Activated T-cell treated with anti-CD3 and anti-CD28 coated beads, Interleukin-2, amount 50 U/mL, for 72 hours (primary cell): ENCODE data around the gene FZR1. TPM values are rescaled to one million over a fixed set of nuclear protein-coding genes. Genes with fewer than 3 reads are reported as not detected.

Experiments used
- ATAC-seq, 2 donors: fragments of 150-1000 bp; cut with Tn5 transposase; replicated peaks in 1 of 2; 2 replicates each; pipeline ENCODE4 v1.10.0; 2021; ENCODE audit warnings: moderate library complexity in 2 of 2, mild to moderate bottlenecking in 1 of 2
- DNase-seq, 2 donors: peaks; one replicate each; pipeline ENCODE4 v3.0.0; 2021 to 2022; ENCODE audit warnings: mixed read lengths in 1 of 2
- H3K27ac Mint-ChIP-seq: one replicate; pipeline ENCODE4 v1.8.0; 2022; ENCODE audit warnings: mild to moderate bottlenecking, moderate library complexity, mixed read lengths
- H3K27me3 Mint-ChIP-seq: one replicate; pipeline ENCODE4 v1.8.0; 2022; ENCODE audit warnings: low read depth, mixed read lengths
- H3K36me3 Mint-ChIP-seq, 2 donors: one replicate each; pipeline ENCODE4 v1.8.0; 2022; ENCODE audit warnings: mixed read lengths in 2 of 2, mild to moderate bottlenecking in 1 of 2; ENCODE audit not compliant: insufficient read depth in 2 of 2
- H3K4me1 Mint-ChIP-seq: one replicate; pipeline ENCODE4 v1.8.0; 2022; ENCODE audit warnings: low read depth, mixed read lengths
- H3K4me3 Mint-ChIP-seq, 2 donors: one replicate each; pipeline ENCODE4 v1.8.0; 2022; ENCODE audit warnings: mild to moderate bottlenecking in 2 of 2, mixed read lengths in 2 of 2, moderate library complexity in 2 of 2
- H3K9me3 Mint-ChIP-seq, 2 donors: one replicate each; pipeline ENCODE4 v1.8.0; 2022; ENCODE audit warnings: mixed read lengths in 2 of 2
- total RNA-seq, 2 donors: library from RNA; stranded (reverse); gene quantifications; one replicate each; pipeline ENCODE4 v1.2.3, GENCODE V29; 2022

Gene FZR1
- total RNA-seq, 2 donors from 2014 or later = 66.2 to 85.9 TPM

DNA sequence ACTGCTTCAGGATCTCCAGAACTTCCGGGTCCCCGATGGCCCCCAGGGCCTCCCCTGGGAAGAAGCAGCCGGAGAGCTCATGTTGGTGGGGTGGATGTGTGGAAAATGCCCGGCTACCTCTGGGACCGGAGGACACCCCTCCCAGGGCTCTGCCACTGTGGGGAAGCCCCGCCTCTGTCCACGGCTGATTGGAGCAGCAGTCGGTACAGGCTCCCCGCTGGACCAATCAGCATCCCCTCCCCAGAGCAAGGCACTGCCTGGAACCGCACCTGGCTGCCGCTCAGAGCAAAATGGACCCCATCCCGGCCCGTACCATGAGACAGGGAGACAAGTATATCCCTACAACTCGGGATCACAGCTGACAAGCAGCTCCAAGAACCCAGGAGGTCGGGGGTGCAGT is 12.1 kb upstream of the FZR1 start:
- no peaks in the 10 kb centered on the region for H3K9me3 Mint-ChIP-seq
- no peak overlapping the region for H3K27ac Mint-ChIP-seq
- H3K4me3 Mint-ChIP-seq = peak overlapping the region; percentile 20 to 54
- DNase-seq = peak; percentile 45 to 59
- peaks cover 0 to 11% of the 10 kb centered on the region in 2 donors for H3K36me3 Mint-ChIP-seq
- ATAC-seq = peak; percentile 79 to 80
- H3K27me3 Mint-ChIP-seq = no peaks in the 10 kb centered on the region
- peaks cover 20% of the 10 kb centered on the region for H3K4me1 Mint-ChIP-seq

- no peaks in the 10 kb centered on the region for H3K27me3 Mint-ChIP-seq
- ATAC-seq = peak; percentile 68 to 74
- DNase-seq = peak; percentile 39 to 57
- no peak overlapping the region for H3K27ac Mint-ChIP-seq
- H3K4me1 Mint-ChIP-seq = peaks cover 25% of the 10 kb centered on the region
- peaks cover 0 to 11% of the 10 kb centered on the region in 2 donors for H3K36me3 Mint-ChIP-seq
- H3K9me3 Mint-ChIP-seq = no peaks in the 10 kb centered on the region
- peak overlapping the region; percentile 20 to 54 for H3K4me3 Mint-ChIP-seq
Observed at GRCh38 chr19:3494559-3494958, 11.6 kb upstream of the FZR1 start.

DNA sequence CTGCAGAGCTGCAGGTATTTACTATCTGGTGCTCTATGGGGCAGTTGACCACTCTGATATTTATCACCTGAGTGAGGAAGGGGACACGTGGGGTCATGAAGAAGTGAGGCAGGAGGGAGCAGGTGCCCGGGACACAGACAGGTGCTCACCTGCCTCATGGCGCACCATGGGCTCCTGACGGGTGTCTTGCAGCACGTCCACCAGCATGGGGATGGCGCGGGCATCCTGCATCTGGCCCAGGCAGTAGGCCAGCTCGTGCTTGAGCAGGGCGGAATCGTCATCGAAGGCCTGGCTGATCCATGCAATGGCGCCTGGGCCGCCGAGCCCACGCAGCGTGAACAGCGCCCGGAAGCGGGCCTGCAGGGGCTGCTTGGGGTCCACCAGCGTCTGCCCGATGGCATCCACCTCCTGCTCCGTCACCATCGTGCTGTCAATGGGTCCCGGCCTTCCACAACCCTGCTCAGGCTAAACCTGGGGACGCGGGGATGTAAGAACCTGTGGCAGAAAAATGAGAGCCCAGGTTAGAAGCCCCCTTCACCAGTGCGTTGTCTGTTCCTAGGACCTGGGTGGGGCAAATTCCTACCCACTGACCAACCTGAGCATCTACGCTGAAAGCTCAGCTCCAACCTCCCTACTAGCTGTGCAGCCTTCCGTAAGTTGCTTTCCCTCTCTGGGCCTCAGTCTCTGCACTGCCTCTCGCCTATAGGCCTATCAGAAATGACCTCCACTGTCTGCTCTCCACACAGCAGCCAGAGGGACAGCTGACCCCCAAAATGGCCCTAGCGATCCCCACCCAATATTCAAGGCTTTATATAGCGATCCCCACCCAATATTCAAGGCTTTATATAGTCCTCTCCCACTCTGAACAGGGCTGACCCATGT is 9.5 kb upstream of the FZR1 start:
- no peak overlapping the region for H3K27ac Mint-ChIP-seq
- H3K9me3 Mint-ChIP-seq = no peaks in the 10 kb centered on the region
- peaks cover 37% of the 10 kb centered on the region for H3K4me1 Mint-ChIP-seq
- DNase-seq (no peak), ATAC-seq (no peak)
- no peak overlapping the region for H3K4me3 Mint-ChIP-seq
- H3K27me3 Mint-ChIP-seq = no peaks in the 10 kb centered on the region
- peaks cover 1 to 11% of the 10 kb centered on the region in 2 donors for H3K36me3 Mint-ChIP-seq

DNA sequence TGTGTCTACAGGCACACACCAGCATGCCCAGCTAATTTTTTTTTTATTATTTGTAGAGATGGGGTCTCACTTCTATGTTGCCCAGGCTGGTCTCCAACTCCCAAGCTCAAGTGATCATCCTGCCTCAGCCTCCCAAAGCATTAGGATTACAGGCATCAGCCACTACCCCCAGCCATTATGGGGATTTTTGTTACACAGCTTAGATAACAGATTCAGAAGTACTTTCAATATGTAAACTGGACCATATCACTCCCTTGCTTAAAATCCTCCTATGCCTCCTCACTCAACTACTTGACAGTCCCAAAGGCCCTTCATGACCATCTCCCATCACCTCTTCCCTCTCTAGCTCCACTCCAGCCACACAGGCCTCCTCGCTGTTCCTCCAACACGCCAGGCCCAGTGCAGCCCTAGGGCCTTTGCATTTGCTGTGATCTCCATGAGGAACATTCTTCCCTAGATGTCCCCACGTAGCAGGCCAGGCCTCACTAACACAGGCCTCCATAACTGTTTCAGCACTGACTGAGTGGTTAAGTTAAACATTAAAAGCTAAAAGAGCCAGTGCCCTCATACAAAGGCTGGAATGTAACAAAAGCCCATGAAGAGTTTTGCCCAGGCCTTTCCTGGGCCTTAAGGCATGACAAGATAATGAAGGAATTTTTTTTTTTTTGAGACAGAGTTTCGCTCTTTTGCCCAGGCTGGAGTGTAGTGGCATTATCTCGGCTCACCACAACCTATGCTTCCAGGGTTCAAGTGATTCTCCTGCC is 8.2 kb upstream of the FZR1 start:
- no peak overlapping the region for H3K27ac Mint-ChIP-seq
- no peaks in the 10 kb centered on the region for H3K9me3 Mint-ChIP-seq
- peaks cover 1 to 8% of the 10 kb centered on the region in 2 donors for H3K36me3 Mint-ChIP-seq
- no peak for ATAC-seq
- no peak overlapping the region for H3K4me3 Mint-ChIP-seq
- DNase-seq = no peak
- peaks cover 37% of the 10 kb centered on the region for H3K4me1 Mint-ChIP-seq
- H3K27me3 Mint-ChIP-seq = no peaks in the 10 kb centered on the region

GRCh38 chr19:3499738-3500428 is 6.2 kb upstream of the FZR1 start:
- peak; percentile 6 to 14 for ATAC-seq
- Mint-ChIP-seq H3K27me3 (no peaks in the 10 kb centered on the region), H3K27ac (peak overlapping the region; percentile 98), H3K4me1 (peaks cover 40% of the 10 kb centered on the region), H3K36me3 (peaks cover 1 to 8% of the 10 kb centered on the region in 2 donors), H3K4me3 (peak overlapping the region; percentile 87 to 91), H3K9me3 (no peaks in the 10 kb centered on the region)
- DNase-seq = no peak

DNA sequence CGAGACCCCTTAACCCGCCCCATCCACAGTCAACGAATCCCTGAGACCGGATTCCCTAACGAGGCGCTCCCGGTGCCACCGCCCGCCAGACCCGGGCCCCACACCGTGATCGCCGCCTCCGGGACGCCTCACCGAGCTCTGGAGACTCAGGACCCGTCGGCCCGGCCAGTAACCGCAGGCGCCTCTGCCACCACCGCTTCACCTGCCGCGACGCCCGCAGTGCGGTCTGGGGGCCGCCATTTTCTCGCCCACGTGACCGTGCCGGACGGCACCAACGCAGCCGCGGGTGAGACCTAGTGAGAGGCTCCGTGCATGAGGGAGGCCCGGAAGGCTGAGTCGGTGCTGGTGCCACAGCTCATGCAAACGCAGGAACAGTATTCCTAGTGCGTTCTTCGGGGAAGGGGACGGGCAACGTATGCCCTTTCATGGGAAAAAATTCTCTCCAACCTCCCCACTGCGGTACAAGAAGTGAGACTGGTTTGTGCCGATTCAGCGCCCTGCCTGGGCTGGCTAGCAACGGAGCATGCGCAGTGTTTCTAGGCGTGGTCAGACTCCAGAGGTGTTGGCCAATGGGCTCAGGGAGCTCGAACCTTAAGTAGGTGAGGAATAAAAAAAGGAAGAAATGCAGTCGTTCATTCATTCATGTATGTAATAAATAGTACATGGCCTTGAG is 5.5 kb upstream of the FZR1 start, which contains the start of gene DOHH:
TSS of gene DOHH (minus strand) at position 246 of the 673 bp plus-strand sequence. CDS start 3,860 bp downstream, outside the sequence.
- DNase-seq (peak; percentile 95 to 97), ATAC-seq (peak; percentile 90)
- Mint-ChIP-seq H3K36me3 (peaks cover 1 to 4% of the 10 kb centered on the region in 2 donors), H3K27me3 (no peaks in the 10 kb centered on the region), H3K9me3 (no peaks in the 10 kb centered on the region), H3K4me1 (peaks cover 42% of the 10 kb centered on the region), H3K27ac (peak within 1 kb of the TSS; percentile 98), H3K4me3 (peak within 1 kb of the TSS; percentile 87 to 91)

DNA sequence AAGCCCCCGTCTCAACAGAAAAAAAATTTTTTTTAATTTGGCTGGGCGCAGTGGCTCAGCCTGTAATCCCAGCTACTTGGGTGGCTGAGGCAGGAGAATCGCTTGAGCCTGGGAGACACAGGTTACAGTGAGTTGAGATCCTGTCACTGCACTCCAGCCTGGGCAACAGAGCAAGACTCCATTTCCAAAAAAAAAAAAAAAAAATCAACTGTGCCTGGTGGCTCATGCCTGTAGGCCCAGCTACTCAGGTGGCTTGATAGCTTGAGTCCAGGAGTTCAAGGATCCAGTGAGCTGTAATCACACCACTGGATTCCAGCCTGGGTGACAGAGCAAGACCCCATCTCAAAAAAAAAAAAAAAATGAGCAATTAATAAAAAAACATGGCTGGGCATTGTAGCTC is 4.3 kb upstream of the FZR1 start:
- Mint-ChIP-seq H3K4me3 (no peak overlapping the region), H3K27ac (no peak overlapping the region), H3K27me3 (no peaks in the 10 kb centered on the region), H3K36me3 (peaks cover 2 to 3% of the 10 kb centered on the region in 2 donors), H3K4me1 (peaks cover 47% of the 10 kb centered on the region), H3K9me3 (no peaks in the 10 kb centered on the region)
- no peak for DNase-seq
- ATAC-seq = no peak

DNA sequence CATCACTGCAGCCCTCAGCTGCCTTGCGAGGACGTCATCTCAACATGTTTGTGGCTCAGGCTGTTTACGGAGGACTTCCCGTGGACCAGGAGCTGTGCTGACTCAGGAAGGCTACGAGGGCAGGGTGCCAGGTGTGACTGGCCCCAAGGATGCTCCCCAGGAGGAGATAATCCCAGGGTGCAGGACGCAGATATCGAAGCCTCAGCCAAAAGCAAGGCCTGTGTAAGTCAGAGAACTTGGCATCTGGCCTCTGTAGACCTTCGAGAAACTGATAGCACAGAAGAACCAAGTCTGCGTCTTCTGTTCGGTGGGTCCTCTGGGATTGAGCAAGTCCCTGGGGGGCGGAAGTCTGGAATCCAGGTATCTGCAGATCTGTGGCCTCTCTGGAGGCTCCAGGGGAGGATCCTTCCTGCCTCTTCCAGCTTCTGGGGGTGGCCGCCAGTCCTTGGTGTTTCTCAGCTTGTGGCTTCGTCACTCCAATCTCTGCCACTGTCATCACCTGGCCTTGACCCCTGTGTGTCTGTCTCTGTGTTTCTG is 3.0 kb upstream of the FZR1 start:
- DNase-seq = no peak
- Mint-ChIP-seq H3K27ac (no peak overlapping the region), H3K4me3 (no peak overlapping the region), H3K4me1 (peaks cover 54% of the 10 kb centered on the region), H3K9me3 (no peaks in the 10 kb centered on the region), H3K36me3 (peaks cover 5 to 10% of the 10 kb centered on the region in 2 donors), H3K27me3 (no peaks in the 10 kb centered on the region)
- ATAC-seq = no peak

DNA sequence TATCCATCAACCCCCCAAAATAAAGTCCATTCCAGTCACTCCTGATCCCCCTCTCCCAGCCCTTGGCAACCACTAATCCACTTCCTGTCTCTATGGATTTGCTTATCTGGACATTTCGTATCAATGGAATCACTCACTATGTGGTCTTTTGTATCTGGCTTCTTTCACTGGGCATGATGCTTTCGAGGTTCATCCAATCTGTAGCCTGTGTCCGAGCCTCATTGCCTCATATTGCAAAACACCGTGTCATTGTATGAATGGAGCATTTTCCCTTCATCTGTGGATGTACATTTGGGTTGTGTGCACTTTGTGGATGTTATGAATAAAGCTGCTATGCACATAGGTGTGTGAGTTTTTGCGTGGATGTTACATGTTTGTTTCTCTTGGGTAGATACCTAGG is 1.4 kb upstream of the FZR1 start:
- Mint-ChIP-seq H3K27me3 (no peaks in the 10 kb centered on the region), H3K27ac (no peak overlapping the region), H3K4me1 (peaks cover 54% of the 10 kb centered on the region), H3K9me3 (no peaks in the 10 kb centered on the region), H3K4me3 (peak overlapping the region; percentile 78 to 85), H3K36me3 (peaks cover 8 to 11% of the 10 kb centered on the region in 2 donors)
- ATAC-seq (no peak), DNase-seq (no peak)

DNA sequence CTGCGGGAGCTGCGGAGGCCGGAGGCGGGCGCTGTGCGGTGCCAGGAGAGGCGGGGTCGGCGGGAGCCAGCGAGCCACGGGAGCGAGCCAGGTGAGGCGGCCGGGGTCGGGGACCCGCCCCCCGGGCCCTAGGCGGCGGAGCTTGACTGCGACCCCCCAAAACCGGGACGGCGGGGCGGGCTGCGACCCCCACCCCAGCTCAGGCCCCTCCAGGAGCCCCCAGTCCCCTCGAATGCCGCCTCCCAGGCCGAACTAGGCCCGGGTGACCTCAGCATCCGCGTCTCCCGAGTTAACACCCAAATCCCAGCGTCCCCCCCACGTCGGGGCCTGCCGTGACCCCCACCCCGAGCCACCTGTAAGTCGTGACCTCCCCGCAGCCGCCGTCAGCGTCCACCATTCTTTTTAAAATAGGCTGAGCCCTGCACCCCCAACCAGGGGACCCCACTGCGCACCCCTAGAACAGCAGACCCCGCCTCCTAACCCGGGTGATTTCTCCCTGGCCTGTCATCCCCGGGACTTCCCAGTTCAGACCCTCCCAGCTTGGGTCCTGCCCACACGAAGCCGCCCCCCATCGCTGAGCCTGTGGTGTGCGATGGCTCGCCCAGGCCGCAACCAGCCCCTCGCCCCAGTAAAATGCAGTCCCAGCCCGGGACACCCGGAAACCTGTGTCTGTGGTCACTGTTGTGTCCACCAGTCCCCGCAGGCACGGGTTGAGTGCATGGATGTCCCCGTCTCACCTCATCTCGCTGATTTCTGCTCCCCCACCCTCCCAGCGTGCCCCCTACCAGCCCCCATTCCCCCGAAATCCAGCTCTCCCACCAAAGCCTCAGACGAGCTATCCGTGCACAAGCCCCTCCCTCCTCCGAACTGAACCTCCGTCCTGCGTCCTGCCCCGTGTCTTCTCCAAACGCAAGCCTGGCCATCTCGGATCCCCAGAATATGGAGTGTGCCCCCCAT is 551 bp downstream of the FZR1 start:
- ATAC-seq (peak in 1 of 2 donors; percentile 1), DNase-seq (peak; percentile 27 to 37)
- Mint-ChIP-seq H3K4me3 (peak overlapping the region; percentile 97 to 98), H3K27ac (peak overlapping the region; percentile 86), H3K36me3 (peaks cover 8 to 10% of the 10 kb centered on the region in 2 donors), H3K4me1 (peaks cover 49% of the 10 kb centered on the region), H3K9me3 (no peaks in the 10 kb centered on the region), H3K27me3 (no peaks in the 10 kb centered on the region)

DNA sequence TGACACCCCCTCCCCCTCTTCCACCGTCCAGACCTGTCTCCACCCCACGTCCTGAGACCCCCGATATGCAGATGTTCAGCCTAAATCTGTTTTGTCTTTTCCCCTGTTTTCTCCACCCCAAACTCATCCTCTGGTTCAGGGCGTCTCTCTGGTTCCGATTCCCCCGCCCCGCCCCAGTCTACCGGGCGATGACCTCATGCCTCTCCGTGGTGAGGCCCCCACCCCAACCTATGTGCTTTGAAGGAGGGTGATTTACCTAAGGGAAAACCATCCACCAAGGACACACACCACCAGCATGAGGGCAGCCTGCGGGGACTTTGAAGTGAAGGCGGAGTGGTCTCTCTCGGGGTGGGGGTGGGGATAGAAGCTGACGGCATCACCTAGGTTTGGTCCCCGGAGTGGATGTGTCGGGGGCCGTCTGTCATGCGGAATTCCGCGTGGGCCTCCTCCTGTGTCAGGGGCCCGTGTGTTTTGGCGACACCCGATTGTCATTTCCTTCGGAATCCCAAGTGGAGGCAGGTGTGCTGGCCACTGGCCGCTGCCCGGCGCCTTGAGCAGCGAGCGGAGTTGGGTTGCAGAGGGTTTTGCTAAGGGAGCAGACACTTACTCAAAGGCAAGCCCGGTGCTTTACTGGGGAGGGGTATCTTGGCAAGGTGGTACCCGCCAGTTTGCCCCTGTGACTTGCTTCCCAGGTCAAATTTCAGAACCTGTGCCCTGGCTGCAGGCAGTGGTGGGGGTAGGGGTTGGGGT is 1.4 kb downstream of the FZR1 start:
- Mint-ChIP-seq H3K27me3 (no peaks in the 10 kb centered on the region), H3K36me3 (peaks cover 8 to 10% of the 10 kb centered on the region in 2 donors), H3K4me3 (peak overlapping the region; percentile 97 to 98), H3K4me1 (peaks cover 49% of the 10 kb centered on the region), H3K27ac (peak overlapping the region; percentile 82), H3K9me3 (no peaks in the 10 kb centered on the region)
- ATAC-seq = no peak
- peak; percentile 31 to 42 for DNase-seq
